Measurements from ENCODE around the gene CLEC4G.
"Not testable (repeated sequence)": the region's sequence is repeated elsewhere in the genome, so short reads cannot be mapped to it uniquely, and the experiment has no call there.

DNA sequence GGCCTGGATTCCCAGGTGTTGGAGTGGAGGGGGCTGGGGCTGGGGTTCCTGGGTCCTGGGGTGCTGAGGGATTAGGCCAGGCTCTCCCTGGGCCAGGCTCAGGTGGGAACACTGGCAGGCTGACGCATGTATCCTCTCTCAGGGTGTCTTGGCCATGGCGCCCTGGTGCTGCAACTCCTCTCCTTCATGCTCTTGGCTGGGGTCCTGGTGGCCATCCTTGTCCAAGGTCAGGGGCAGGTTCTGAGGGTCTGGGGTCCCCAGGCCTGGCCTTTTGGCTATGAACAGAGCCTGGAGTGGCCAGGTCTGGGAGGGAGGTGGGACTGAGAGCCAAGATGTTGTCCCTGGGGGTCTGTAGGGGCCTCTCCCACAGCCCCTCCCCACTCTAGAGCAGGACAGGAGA is 33.1 kb upstream of the CLEC4G start:
- TF ChIP-seq, protein P1, sequence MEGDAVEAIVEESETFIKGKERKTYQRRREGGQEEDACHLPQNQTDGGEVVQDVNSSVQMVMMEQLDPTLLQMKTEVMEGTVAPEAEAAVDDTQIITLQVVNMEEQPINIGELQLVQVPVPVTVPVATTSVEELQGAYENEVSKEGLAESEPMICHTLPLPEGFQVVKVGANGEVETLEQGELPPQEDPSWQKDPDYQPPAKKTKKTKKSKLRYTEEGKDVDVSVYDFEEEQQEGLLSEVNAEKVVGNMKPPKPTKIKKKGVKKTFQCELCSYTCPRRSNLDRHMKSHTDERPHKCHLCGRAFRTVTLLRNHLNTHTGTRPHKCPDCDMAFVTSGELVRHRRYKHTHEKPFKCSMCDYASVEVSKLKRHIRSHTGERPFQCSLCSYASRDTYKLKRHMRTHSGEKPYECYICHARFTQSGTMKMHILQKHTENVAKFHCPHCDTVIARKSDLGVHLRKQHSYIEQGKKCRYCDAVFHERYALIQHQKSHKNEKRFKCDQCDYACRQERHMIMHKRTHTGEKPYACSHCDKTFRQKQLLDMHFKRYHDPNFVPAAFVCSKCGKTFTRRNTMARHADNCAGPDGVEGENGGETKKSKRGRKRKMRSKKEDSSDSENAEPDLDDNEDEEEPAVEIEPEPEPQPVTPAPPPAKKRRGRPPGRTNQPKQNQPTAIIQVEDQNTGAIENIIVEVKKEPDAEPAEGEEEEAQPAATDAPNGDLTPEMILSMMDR (conservative IDR thresholded peaks at IDR 0.05; ENCODE audit: low read length): not testable (repeated sequence)
- TF ChIP-seq EZH2phosphoT487 (IDR thresholded peaks at IDR 0.05; ENCODE audit: borderline replicate concordance): not testable (repeated sequence)
